ENCODE data around the gene MTA2. TPM values are rescaled to one million over a fixed set of nuclear protein-coding genes. Genes with fewer than 3 reads are reported as not detected.
"Not testable (repeated sequence)": the region's sequence is repeated elsewhere in the genome, so short reads cannot be mapped to it uniquely, and the experiment has no call there.

The MTA2 gene
- total and polyA plus RNA-seq, 2 donors (not counting 1 experiment from before 2014, with no cell fraction given) = 37.2 to 139 TPM

DNA sequence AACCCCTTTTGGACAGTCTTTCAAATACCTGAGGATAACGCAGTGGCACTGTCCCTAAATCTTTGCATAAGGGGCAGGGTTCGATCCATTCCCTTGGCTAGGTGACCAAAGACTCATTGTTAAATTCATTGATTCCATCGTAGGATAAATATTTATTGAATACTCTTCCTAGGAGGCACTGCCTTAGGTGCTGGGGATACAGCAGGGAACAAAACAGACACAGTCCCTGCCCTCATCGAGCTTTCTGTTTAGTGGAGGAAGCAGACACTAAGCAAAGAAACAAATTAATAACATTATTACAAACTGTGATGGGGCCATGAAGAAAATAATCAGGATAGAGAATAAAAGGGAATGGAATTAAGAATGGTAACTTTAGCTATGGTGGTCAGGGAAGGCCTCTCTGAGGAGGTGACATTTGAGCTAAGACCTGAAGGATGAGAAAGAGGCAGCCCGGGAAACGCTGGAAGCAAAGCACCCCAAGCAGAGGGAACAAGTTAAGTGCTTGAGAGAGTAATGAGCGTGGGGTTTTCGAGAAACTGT is 19.4 kb upstream of the MTA2 start:
- Histone ChIP-seq H2AFZ (ENCODE audit: insufficient read depth, low read depth, low read length, poor library complexity, severe bottlenecking) (peak overlapping the region; percentile 85), H3K9ac (ENCODE audit: low read length) (peak overlapping the region; percentile 93), H3K4me1 (ENCODE audit: control insufficient read depth in 2 of 2, insufficient read depth in 2 of 2, low read length in 2 of 2) (peaks cover 11 to 19% of the 10 kb centered on the region in 2 donors), H3K27ac (ENCODE audit: low read length in 2 of 2) (peak overlapping the region; percentile 88 to 98), H4K20me1 (ENCODE audit: control insufficient read depth, insufficient read depth, low read length, poor library complexity, severe bottlenecking) (peaks cover 11% of the 10 kb centered on the region), H3K9me3 (ENCODE audit: control extremely low read depth in 1 of 3, control insufficient read depth in 2 of 3, insufficient read depth in 1 of 3, low read length in 2 of 3) (no peaks in the 10 kb centered on the region), H3K36me3 (replicated peaks in 1 of 2; ENCODE audit: control extremely low read depth in 1 of 2, control insufficient read depth in 1 of 2, extremely low read depth in 1 of 2, insufficient read depth in 2 of 2, low read length in 1 of 2) (peaks cover 1 to 28% of the 10 kb centered on the region in 2 experiments), H3K4me2 (replicated peaks; ENCODE audit: low read depth, low read length, poor library complexity, severe bottlenecking) (peak overlapping the region; percentile 92), H3K4me3 (ENCODE audit: control extremely low read depth in 1 of 5, extremely low read depth in 1 of 5, insufficient read depth in 1 of 5, low read depth in 2 of 5, low read length in 4 of 5) (peak overlapping the region; percentile 80 to 93 (median 88)), H3K79me2 (ENCODE audit: control insufficient read depth, insufficient read depth, low read length) (peaks cover 23% of the 10 kb centered on the region), H3K27me3 (replicated peaks in 1 of 4; ENCODE audit: control extremely low read depth in 1 of 4, control insufficient read depth in 3 of 4, insufficient read depth in 4 of 4, low read length in 3 of 4) (no peaks in the 10 kb centered on the region)
- intact Hi-C loops (cut with micrococcal nuclease) = no loop called here
- POLR2A ChIA-PET = interaction anchor here (0.6 to 3.6 kb wide), 12 partner anchors 18 to 1689 kb away, joined by 3 to 33 read pairs (median 8); partner anchors contain the start of genes C11orf98, CSKMT, EEF1G and INTS5
- Mint-ChIP-seq H3K27ac (peak overlapping the region; percentile 95), H3K4me1 (peaks cover 23% of the 10 kb centered on the region), H3K4me3 (peak overlapping the region; percentile 98), H3K9me3 (ENCODE audit: insufficient read depth) (no peaks in the 10 kb centered on the region), H3K27me3 (no peaks in the 10 kb centered on the region)
- CTCF ChIA-PET = interaction anchor here (0.7 to 4.4 kb wide), 12 partner anchors 8 to 260 kb away, joined by 3 to 35 read pairs (median 5); partner anchors contain the start of genes EML3, LBHD1, ROM1 and SLC3A2
- TF ChIP-seq, protein P1, sequence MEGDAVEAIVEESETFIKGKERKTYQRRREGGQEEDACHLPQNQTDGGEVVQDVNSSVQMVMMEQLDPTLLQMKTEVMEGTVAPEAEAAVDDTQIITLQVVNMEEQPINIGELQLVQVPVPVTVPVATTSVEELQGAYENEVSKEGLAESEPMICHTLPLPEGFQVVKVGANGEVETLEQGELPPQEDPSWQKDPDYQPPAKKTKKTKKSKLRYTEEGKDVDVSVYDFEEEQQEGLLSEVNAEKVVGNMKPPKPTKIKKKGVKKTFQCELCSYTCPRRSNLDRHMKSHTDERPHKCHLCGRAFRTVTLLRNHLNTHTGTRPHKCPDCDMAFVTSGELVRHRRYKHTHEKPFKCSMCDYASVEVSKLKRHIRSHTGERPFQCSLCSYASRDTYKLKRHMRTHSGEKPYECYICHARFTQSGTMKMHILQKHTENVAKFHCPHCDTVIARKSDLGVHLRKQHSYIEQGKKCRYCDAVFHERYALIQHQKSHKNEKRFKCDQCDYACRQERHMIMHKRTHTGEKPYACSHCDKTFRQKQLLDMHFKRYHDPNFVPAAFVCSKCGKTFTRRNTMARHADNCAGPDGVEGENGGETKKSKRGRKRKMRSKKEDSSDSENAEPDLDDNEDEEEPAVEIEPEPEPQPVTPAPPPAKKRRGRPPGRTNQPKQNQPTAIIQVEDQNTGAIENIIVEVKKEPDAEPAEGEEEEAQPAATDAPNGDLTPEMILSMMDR (IDR thresholded peaks at IDR 0.05) = no peak
- TF ChIP-seq EZH2 (IDR thresholded peaks at IDR 0.05; ENCODE audit: borderline replicate concordance, insufficient read depth, low read depth, low read length, poor library complexity, severe bottlenecking) = no peak
- DNase-seq (no peak), ATAC-seq (ENCODE audit: low read depth) (no peak)
- WGBS (ENCODE audit: insufficient coverage) = 18% methylated on average over 5 of the region's 8 CpGs

DNA sequence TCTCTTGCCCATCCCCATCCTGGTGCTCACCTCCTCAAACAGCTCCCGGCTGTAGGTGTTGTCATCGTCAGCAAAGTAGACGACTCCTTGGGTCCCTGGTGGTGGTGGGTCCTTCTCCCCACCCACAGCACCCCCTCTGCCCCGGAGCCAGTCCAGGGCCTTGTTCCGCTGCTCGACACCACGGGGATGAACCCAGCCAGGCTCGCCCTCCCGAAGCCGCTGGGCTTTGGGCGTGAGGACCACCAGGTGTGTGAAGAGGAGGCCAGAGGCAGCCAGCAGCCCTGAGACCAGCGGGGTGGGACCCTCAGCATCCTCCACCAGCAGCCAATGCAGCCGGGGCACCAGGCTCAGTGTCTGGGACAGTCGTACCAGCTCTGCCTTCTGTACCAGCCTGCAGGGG is 15.3 kb upstream of the MTA2 start:
- ATAC-seq (ENCODE audit: low read depth); H3K27ac ChIP-seq (ENCODE audit: low read length in 2 of 2); intact Hi-C loops (cut with micrococcal nuclease); H3K4me2 ChIP-seq (replicated peaks; ENCODE audit: low read depth, low read length, poor library complexity, severe bottlenecking); H2AFZ ChIP-seq (ENCODE audit: insufficient read depth, low read depth, low read length, poor library complexity, severe bottlenecking); H3K27me3 Mint-ChIP-seq; H3K27me3 ChIP-seq (replicated peaks in 1 of 4; ENCODE audit: control extremely low read depth in 1 of 4, control insufficient read depth in 3 of 4, insufficient read depth in 4 of 4, low read length in 3 of 4); H3K27ac Mint-ChIP-seq; H3K4me3 ChIP-seq (ENCODE audit: control extremely low read depth in 1 of 5, extremely low read depth in 1 of 5, insufficient read depth in 1 of 5, low read depth in 2 of 5, low read length in 4 of 5); POLR2A ChIA-PET; CTCF ChIA-PET; H3K9me3 Mint-ChIP-seq (ENCODE audit: insufficient read depth); DNase-seq; H3K4me3 Mint-ChIP-seq; H3K9ac ChIP-seq (ENCODE audit: low read length); H3K9me3 ChIP-seq (ENCODE audit: control extremely low read depth in 1 of 3, control insufficient read depth in 2 of 3, insufficient read depth in 1 of 3, low read length in 2 of 3): not testable (repeated sequence)
- Histone ChIP-seq H3K79me2 (ENCODE audit: control insufficient read depth, insufficient read depth, low read length) (peaks cover 36% of the 10 kb centered on the region), H3K36me3 (replicated peaks in 1 of 2; ENCODE audit: control extremely low read depth in 1 of 2, control insufficient read depth in 1 of 2, extremely low read depth in 1 of 2, insufficient read depth in 2 of 2, low read length in 1 of 2) (peaks cover 0 to 19% of the 10 kb centered on the region in 2 experiments), H4K20me1 (ENCODE audit: control insufficient read depth, insufficient read depth, low read length, poor library complexity, severe bottlenecking) (peaks cover 11% of the 10 kb centered on the region), H3K4me1 (ENCODE audit: control insufficient read depth in 2 of 2, insufficient read depth in 2 of 2, low read length in 2 of 2) (peaks cover 11 to 20% of the 10 kb centered on the region in 2 donors)
- peaks cover 21% of the 10 kb centered on the region for H3K4me1 Mint-ChIP-seq
- WGBS (ENCODE audit: insufficient coverage) = 97% methylated on average over 6 of the region's 14 CpGs

Data from B cell (primary cell).